PC-9 (cell line): ENCODE data around the gene ICAM2. TPM values are rescaled to one million over a fixed set of nuclear protein-coding genes. Genes with fewer than 3 reads are reported as not detected.

ENCODE experiments used
- BruUV-seq: library from RNA; stranded (reverse); fragments of 400-500 nt; replicated peaks from 2 replicates; lab custom pipeline; 2021; lab: Mats Ljungman, UMichigan
- CTCF ChIA-PET: fragments of 300-600 bp; sonication (Branson Sonifier 250); formaldehyde crosslinking; loops from one replicate; lab custom pipeline; 2022; ENCODE audit warnings: antibody characterized with exemption; lab: Charles Lee
- POLR2A ChIA-PET: fragments of 300-600 bp; sonication (Branson Sonifier 250); formaldehyde crosslinking; loops from one replicate; lab custom pipeline; 2022; ENCODE audit warnings: antibody characterized with exemption; ENCODE audit not compliant: unreplicated experiment; lab: Charles Lee
- DNase-seq, 2 experiments: peaks; one replicate each; pipeline versions ENCODE4 v3.0.0 to v3.0.0-alpha.2; 2015 to 2022; ENCODE audit warnings: mixed read lengths in 1 of 2
- H2AFZ ChIP-seq: fragments of 200-600 bp; sonication (generic); 2 replicates; pipeline ENCODE4 v1.8.1; 2017; ENCODE audit warnings: antibody characterized with exemption
- H3F3A ChIP-seq: fragments of 200-600 bp; sonication (generic); 2 replicates; pipeline ENCODE4 v1.8.1; 2017; ENCODE audit warnings: antibody characterized with exemption, mild to moderate bottlenecking, low read depth; ENCODE audit not compliant: insufficient read depth
- H3K27ac ChIP-seq: fragments of 200-600 bp; sonication (generic); 2 replicates; pipeline ENCODE4 v1.6.1; 2016; ENCODE audit warnings: mixed run types
- H3K27me3 ChIP-seq: fragments of 200-600 bp; sonication (generic); 2 replicates; pipeline ENCODE4 v1.6.1; 2016; ENCODE audit warnings: low read depth, mixed run types; ENCODE audit not compliant: insufficient read depth
- H3K36me3 ChIP-seq: fragments of 200-600 bp; sonication (generic); 2 replicates; pipeline ENCODE4 v1.6.1; 2016; ENCODE audit warnings: low read depth, mixed run types
- H3K4me1 ChIP-seq: fragments of 200-600 bp; sonication (generic); replicated peaks from 2 replicates; pipeline ENCODE4 v1.6.1; 2016; ENCODE audit warnings: mixed run types; ENCODE audit not compliant: insufficient read depth
- H3K4me2 ChIP-seq: fragments of 200-600 bp; sonication (generic); 2 replicates; pipeline ENCODE4 v1.6.1; 2017; ENCODE audit warnings: mixed run types
- H3K4me3 ChIP-seq: fragments of 200-600 bp; sonication (generic); 2 replicates; pipeline ENCODE4 v1.6.1; 2016; ENCODE audit warnings: mixed run types
- H3K79me2 ChIP-seq: fragments of 200-600 bp; sonication (generic); 2 replicates; pipeline ENCODE4 v1.6.1; 2017; ENCODE audit warnings: low read depth, mixed run types
- H3K9me2 ChIP-seq: fragments of 200-600 bp; sonication (generic); 2 replicates; pipeline ENCODE4 v1.8.1; 2017; ENCODE audit warnings: mild to moderate bottlenecking; ENCODE audit not compliant: insufficient read depth
- H3K9me3 ChIP-seq: fragments of 200-600 bp; sonication (generic); 2 replicates; pipeline ENCODE4 v1.8.1; 2016; ENCODE audit warnings: low read depth; ENCODE audit not compliant: insufficient read depth
- H4K20me1 ChIP-seq: fragments of 200-600 bp; sonication (generic); 2 replicates; pipeline ENCODE4 v1.8.1; 2017; ENCODE audit not compliant: insufficient read depth
- EZH2 ChIP-seq: fragments of 200-600 bp; sonication (generic); IDR thresholded peaks from 2 replicates; pipeline ENCODE4 v1.8.0; 2017; ENCODE audit warnings: antibody characterized with exemption, low read depth
- intact Hi-C: fragments of 100-400 bp; cut with micrococcal nuclease; formaldehyde crosslinking; loops from one replicate; pipeline ENCODE4 v1.10.0; 2022; ENCODE audit not compliant: unreplicated experiment
- total RNA-seq: library from RNA; stranded (reverse); gene quantifications from 2 replicates; pipeline ENCODE4 v1.2.3, GENCODE V29; 2021
- TF ChIP-seq, protein P1 (sequence below): fragments of 200-600 bp; sonication (generic); conservative IDR thresholded peaks from 2 replicates; pipeline ENCODE4 v1.6.1; 2017; ENCODE audit warnings: mixed run types, antibody characterized with exemption, mild to moderate bottlenecking, moderate library complexity

Gene ICAM2
- total RNA-seq, 1 experiment from 2014 or later = 7.8 TPM

DNA sequence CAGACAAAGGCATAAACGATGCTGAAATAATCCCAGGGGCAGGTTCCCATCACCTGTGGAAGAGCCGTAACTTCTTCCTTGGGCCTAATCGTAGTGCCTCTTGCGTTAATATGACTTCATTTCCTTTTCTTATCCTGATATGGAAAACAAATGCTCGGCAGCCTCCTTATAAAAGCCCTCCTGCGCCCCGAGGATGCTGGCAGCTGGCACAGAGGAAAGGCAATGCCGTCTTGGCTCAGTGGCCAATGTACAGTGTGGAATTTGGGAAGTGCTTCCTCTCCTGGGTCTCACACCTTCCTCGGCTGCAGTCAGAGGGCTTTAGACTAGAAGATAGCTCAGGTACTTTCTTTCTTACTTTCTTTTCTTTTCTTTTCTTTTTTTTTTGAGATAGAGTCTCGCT lies 51.2 kb downstream of the ICAM2 start:
- POLR2A ChIA-PET = interaction anchor here (0.6 kb wide), 1 partner anchor 176 kb away, joined by 5 read pairs; no protein-coding TSS in a partner anchor
- no peaks in the 10 kb centered on the region for H3K36me3 ChIP-seq
- H3F3A ChIP-seq = peaks cover 9% of the 10 kb centered on the region; the same call in 1 of the 2 replicates
- H3K9me2 ChIP-seq = no peaks in the 10 kb centered on the region
- DNase-seq = no peak
- H3K9me3 ChIP-seq = no peaks in the 10 kb centered on the region
- no peak overlapping the region for H2AFZ ChIP-seq
- CTCF ChIA-PET = no interaction called here
- no peak overlapping the region for H3K4me3 ChIP-seq
- no peak overlapping the region for H3K4me2 ChIP-seq
- H3K4me1 ChIP-seq = peaks cover 12% of the 10 kb centered on the region
- H3K27me3 ChIP-seq = no peaks in the 10 kb centered on the region
- TF ChIP-seq, protein P1, sequence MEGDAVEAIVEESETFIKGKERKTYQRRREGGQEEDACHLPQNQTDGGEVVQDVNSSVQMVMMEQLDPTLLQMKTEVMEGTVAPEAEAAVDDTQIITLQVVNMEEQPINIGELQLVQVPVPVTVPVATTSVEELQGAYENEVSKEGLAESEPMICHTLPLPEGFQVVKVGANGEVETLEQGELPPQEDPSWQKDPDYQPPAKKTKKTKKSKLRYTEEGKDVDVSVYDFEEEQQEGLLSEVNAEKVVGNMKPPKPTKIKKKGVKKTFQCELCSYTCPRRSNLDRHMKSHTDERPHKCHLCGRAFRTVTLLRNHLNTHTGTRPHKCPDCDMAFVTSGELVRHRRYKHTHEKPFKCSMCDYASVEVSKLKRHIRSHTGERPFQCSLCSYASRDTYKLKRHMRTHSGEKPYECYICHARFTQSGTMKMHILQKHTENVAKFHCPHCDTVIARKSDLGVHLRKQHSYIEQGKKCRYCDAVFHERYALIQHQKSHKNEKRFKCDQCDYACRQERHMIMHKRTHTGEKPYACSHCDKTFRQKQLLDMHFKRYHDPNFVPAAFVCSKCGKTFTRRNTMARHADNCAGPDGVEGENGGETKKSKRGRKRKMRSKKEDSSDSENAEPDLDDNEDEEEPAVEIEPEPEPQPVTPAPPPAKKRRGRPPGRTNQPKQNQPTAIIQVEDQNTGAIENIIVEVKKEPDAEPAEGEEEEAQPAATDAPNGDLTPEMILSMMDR = no peak
- TF ChIP-seq EZH2 = no peak
- no peaks in the 10 kb centered on the region for H3K79me2 ChIP-seq
- BruUV-seq = no TSS peak
- H4K20me1 ChIP-seq = no peaks in the 10 kb centered on the region
- intact Hi-C loops = no loop called here
- no peak overlapping the region for H3K27ac ChIP-seq

DNA sequence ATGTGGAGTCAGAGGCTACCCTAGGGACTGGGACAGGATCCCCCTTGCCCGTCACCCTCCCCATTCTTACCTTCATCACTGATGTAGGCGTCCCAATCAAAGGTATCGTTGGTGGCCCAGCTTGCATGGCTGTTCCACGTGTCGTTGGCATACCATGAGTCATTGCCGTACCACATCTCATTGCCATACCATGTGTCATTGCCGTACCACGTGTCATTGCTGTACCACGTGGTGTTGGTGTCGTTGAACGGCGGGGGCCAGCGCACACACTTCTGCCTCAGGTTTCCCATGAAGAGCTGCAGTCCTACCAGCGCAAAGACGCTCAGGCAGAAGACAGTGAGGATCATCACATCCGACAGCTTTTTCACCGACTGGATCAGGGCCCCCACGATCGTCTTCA lies 52.5 kb downstream of the ICAM2 start:
- Histone ChIP-seq H3K4me2 (no peak overlapping the region), H3F3A (0 out of 2 replicates have a peak, but pooled peaks cover under 1% of the 10 kb centered on the region), H3K9me2 (no peaks in the 10 kb centered on the region), H3K36me3 (no peaks in the 10 kb centered on the region), H2AFZ (no peak overlapping the region), H3K79me2 (no peaks in the 10 kb centered on the region), H3K4me3 (no peak overlapping the region), H3K4me1 (no peaks in the 10 kb centered on the region), H3K27me3 (no peaks in the 10 kb centered on the region), H3K9me3 (no peaks in the 10 kb centered on the region), H3K27ac (no peak overlapping the region), H4K20me1 (no peaks in the 10 kb centered on the region)
- intact Hi-C loops = no loop called here
- no peak for DNase-seq
- POLR2A ChIA-PET = no interaction called here
- CTCF ChIA-PET = no interaction called here
- TF ChIP-seq, protein P1 = no peak
- TF ChIP-seq EZH2 = no peak
- no TSS peak for BruUV-seq

DNA sequence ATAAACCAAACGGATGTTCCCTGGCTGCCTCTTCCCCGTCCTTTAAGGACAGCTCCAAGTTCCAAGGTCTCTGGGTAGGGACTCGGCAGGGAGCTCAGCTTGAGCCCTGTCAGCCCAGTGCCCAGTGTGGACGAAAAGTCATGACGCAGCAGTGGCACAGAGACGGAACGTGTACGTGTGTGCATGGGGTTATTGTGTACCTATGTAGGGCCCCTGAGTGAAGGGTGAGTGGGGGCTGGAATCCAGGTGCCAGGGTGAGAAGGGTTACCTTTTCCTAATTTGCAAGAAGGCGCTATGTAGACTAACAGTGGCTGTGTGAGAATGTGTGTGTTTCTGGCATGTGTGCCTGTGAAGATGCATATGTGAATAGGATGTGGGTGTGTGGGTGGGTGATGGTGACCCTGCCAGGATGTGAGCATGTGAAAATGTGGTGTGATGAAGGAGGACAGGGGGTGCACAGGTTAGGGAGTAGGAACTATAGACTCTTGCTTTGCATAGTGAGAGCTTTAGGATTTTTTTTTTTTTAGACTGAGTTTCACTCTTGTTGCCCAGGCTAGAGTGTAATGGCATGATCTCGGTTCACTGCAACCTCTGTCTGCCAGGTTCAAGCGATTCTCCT lies 53.7 kb downstream of the ICAM2 start:
- H2AFZ ChIP-seq = no peak overlapping the region
- no peaks in the 10 kb centered on the region for H3K4me1 ChIP-seq
- TF ChIP-seq, protein P1 = no peak
- no peak for TF ChIP-seq EZH2
- no peak overlapping the region for H3K27ac ChIP-seq
- no peaks in the 10 kb centered on the region for H4K20me1 ChIP-seq
- no peak overlapping the region for H3K4me2 ChIP-seq
- no peaks in the 10 kb centered on the region for H3K27me3 ChIP-seq
- H3K9me3 ChIP-seq = no peaks in the 10 kb centered on the region
- H3K36me3 ChIP-seq = no peaks in the 10 kb centered on the region
- ChIA-PET CTCF (interaction anchor here (0.6 to 0.7 kb wide), 2 partner anchors 53 to 288 kb away, joined by 3 to 24 read pairs; no protein-coding TSS in a partner anchor), POLR2A (no interaction called here)
- peaks cover 12% of the 10 kb centered on the region for H3F3A ChIP-seq
- no peak overlapping the region for H3K4me3 ChIP-seq
- no peaks in the 10 kb centered on the region for H3K9me2 ChIP-seq
- intact Hi-C loops = no loop called here
- DNase-seq = no peak
- no TSS peak for BruUV-seq
- H3K79me2 ChIP-seq = no peaks in the 10 kb centered on the region
